Measurements from ENCODE around the gene MIER2.

GRCh38 chr19:288911-289310, 55.7 kb downstream of the MIER2 start:
- TF ChIP-seq SP1 (IDR thresholded peaks at IDR 0.05) (no peak), HDGF (IDR thresholded peaks at IDR 0.05; ENCODE audit: borderline replicate concordance) (no peak), FOXM1 (IDR thresholded peaks at IDR 0.05; ENCODE audit: borderline replicate concordance) (no peak), PKNOX1 (IDR thresholded peaks at IDR 0.05) (no peak), BHLHE40 (IDR thresholded peaks at IDR 0.05; ENCODE audit: borderline replicate concordance) (no peak), SUZ12 (IDR thresholded peaks at IDR 0.05) (no peak), ARNT (IDR thresholded peaks at IDR 0.05) (no peak), TARDBP (IDR thresholded peaks at IDR 0.05) (no peak), NFRKB (IDR thresholded peaks at IDR 0.05) (no peak), ZNF384 (IDR thresholded peaks at IDR 0.05) (no peak), L3MBTL2 (conservative IDR thresholded peaks at IDR 0.05) (no peak)
